NB4 (cell line): Measurements from ENCODE around the gene BUD31.

Source experiments
- CTCF ChIP-seq: IDR thresholded peaks from one replicate; pipeline ENCODE4 v1.5.1; 2012; ENCODE audit warnings: low read depth, low read length
- MAX ChIP-seq: IDR thresholded peaks from 2 replicates; pipeline ENCODE4 v1.6.1; 2011; ENCODE audit warnings: low read depth, low read length
- POLR2A ChIP-seq: IDR thresholded peaks from 2 replicates; pipeline ENCODE4 v1.6.1; 2011; ENCODE audit warnings: mild to moderate bottlenecking; ENCODE audit not compliant: insufficient read length; ENCODE audit errors: extremely low read depth

DNA sequence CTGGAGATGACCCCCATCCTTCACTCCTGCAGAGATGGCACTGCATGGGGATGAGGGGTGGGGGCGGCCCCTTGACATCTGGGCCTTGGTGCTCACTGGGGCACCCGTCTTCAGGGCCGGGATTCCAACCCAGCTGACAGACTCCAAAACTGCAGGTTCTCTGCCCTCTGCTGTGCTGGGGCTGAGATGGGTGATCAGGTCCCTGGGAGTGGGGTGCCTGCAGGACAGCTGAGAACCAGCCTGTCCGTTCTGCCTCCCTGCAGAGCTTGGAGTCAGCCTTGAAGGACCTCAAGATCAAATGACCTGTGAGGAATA is 14.6 kb upstream of the BUD31 start:
- TF ChIP-seq POLR2A (no peak), CTCF (no peak), MAX (no peak)
